SH-SY5Y (cell line): ENCODE results near the gene MMP23B.

Experiments used
- GATA2 ChIP-seq: IDR thresholded peaks from 2 replicates; pipeline ENCODE4 v1.6.1; 2011; ENCODE audit warnings: mild to moderate bottlenecking, low read depth, low read length
- GATA3 ChIP-seq: IDR thresholded peaks from 2 replicates; pipeline ENCODE4 v1.6.1; 2011; ENCODE audit warnings: low read depth, mild to moderate bottlenecking, low read length, moderate library complexity

- TF ChIP-seq GATA3 (no peak), GATA2 (no peak)
These were observed 34.6 kb upstream of the MMP23B start for GRCh38 chr1:1597275-1597930.
